Astrocyte (in vitro differentiated cells and primary cell): ENCODE results near the gene RCN2. TPM values are rescaled to one million over a fixed set of nuclear protein-coding genes. Genes with fewer than 3 reads are reported as not detected.

Experiments
- DNase-seq: peaks from one replicate; pipeline ENCODE4 v3.0.0-alpha.2; 2010; ENCODE audit warnings: low read depth
- FAIRE-seq: peaks from 2 replicates; lab custom pipeline; 2011; peaks lifted over from hg19 to GRCh38; lab: Jason Lieb, UNC
- H2AFZ ChIP-seq: 2 replicates; pipeline ENCODE4 v1.6.0; 2012; ENCODE audit warnings: low read depth, low read length, inconsistent platforms
- H3K27ac ChIP-seq: 2 replicates; pipeline ENCODE4 v1.5.1; 2011; ENCODE audit warnings: low read depth, low read length, inconsistent platforms
- H3K27me3 ChIP-seq: 2 replicates; pipeline ENCODE4 v1.6.0; 2011; ENCODE audit warnings: low read length, inconsistent platforms; ENCODE audit not compliant: insufficient read depth
- H3K36me3 ChIP-seq: 2 replicates; pipeline ENCODE4 v1.5.1; 2011; ENCODE audit warnings: low read length, inconsistent platforms; ENCODE audit not compliant: insufficient read depth
- H3K4me1 ChIP-seq: 2 replicates; pipeline ENCODE4 v1.5.1; 2011; ENCODE audit warnings: low read length, inconsistent platforms; ENCODE audit not compliant: insufficient read depth
- H3K4me2 ChIP-seq: 2 replicates; pipeline ENCODE4 v1.6.0; 2012; ENCODE audit warnings: low read length, inconsistent platforms
- H3K4me3 ChIP-seq: 2 replicates; pipeline ENCODE4 v1.5.1; 2011; ENCODE audit warnings: low read depth, mild to moderate bottlenecking, low read length, inconsistent platforms; ENCODE audit not compliant: insufficient read depth
- H3K79me2 ChIP-seq: 2 replicates; pipeline ENCODE4 v1.6.0; 2012; ENCODE audit warnings: mild to moderate bottlenecking, low read length, inconsistent platforms; ENCODE audit not compliant: insufficient read depth
- H3K9ac ChIP-seq: 2 replicates; pipeline ENCODE4 v1.6.0; 2012; ENCODE audit warnings: mild to moderate bottlenecking, low read length, inconsistent platforms
- H3K9me3 ChIP-seq: 2 replicates; pipeline ENCODE4 v1.5.1; 2012; ENCODE audit warnings: low read depth, mild to moderate bottlenecking, low read length, inconsistent platforms; ENCODE audit not compliant: insufficient read depth
- H4K20me1 ChIP-seq: 2 replicates; pipeline ENCODE4 v1.6.0; 2012; ENCODE audit warnings: low read length, inconsistent platforms; ENCODE audit not compliant: insufficient read depth
- H3K27ac Mint-ChIP-seq: one replicate; pipeline ENCODE4 v1.8.0; 2021; ENCODE audit warnings: mild to moderate bottlenecking, mixed read lengths; ENCODE audit not compliant: unreplicated experiment
- H3K27me3 Mint-ChIP-seq: one replicate; pipeline ENCODE4 v1.8.0; 2021; ENCODE audit warnings: low read depth, mixed read lengths; ENCODE audit not compliant: unreplicated experiment
- H3K36me3 Mint-ChIP-seq: one replicate; pipeline ENCODE4 v1.8.0; 2021; ENCODE audit warnings: low read depth, mixed read lengths; ENCODE audit not compliant: unreplicated experiment
- H3K4me1 Mint-ChIP-seq: one replicate; pipeline ENCODE4 v1.8.0; 2021; ENCODE audit warnings: low read depth, mixed read lengths; ENCODE audit not compliant: unreplicated experiment
- H3K4me3 Mint-ChIP-seq: one replicate; pipeline ENCODE4 v1.8.0; 2021; ENCODE audit warnings: mild to moderate bottlenecking, moderate library complexity, mixed read lengths; ENCODE audit not compliant: unreplicated experiment
- H3K9me3 Mint-ChIP-seq: one replicate; pipeline ENCODE4 v1.8.0; 2021; ENCODE audit warnings: mild to moderate bottlenecking, mixed read lengths; ENCODE audit not compliant: unreplicated experiment
- EZH2 ChIP-seq: IDR thresholded peaks from 2 replicates; pipeline ENCODE4 v1.6.1; 2012; ENCODE audit warnings: mild to moderate bottlenecking, low read length, inconsistent platforms; ENCODE audit not compliant: insufficient read depth
- total RNA-seq: library from RNA; stranded (reverse); gene quantifications from 2 replicates; pipeline ENCODE4 v1.2.1, GENCODE V29; 2021
- TF ChIP-seq, protein P1 (sequence below): IDR thresholded peaks from 2 replicates; pipeline ENCODE4 v1.5.1; 2011; ENCODE audit warnings: low read depth, mild to moderate bottlenecking, inconsistent platforms, low read length, moderate library complexity; ENCODE audit not compliant: insufficient read depth

The RCN2 gene
- total RNA-seq, 1 donor from 2014 or later: 80.2 TPM

DNA sequence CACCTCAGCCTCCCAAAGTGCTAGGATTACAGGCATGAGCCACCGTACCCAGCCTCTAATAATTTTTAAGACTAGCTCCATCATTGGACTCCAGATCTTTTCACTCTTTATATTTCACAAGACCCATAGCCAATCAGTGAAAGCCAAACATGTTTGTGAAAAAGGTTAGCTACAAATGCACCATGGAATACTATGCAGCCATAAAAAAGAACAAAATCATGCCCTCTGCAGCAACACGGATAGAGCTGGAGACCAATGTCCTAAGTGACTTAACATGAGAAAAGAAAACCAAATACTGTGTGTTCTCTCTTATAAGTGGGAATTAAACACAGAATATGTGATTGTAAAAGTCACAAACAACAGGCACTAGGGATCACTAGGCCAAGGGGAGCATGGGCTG is 29.6 kb upstream of the RCN2 start:
- Histone ChIP-seq H3K9ac (no peak overlapping the region), H3K4me1 (peaks cover 15% of the 10 kb centered on the region), H3K27ac (no peak overlapping the region), H3K4me3 (no peak overlapping the region), H4K20me1 (no peaks in the 10 kb centered on the region), H3K27me3 (no peaks in the 10 kb centered on the region), H3K36me3 (no peaks in the 10 kb centered on the region), H3K9me3 (no peaks in the 10 kb centered on the region), H3K79me2 (peaks cover under 1% of the 10 kb centered on the region), H3K4me2 (no peak overlapping the region), H2AFZ (no peak overlapping the region)
- Mint-ChIP-seq H3K4me3 (no peak overlapping the region), H3K9me3 (no peaks in the 10 kb centered on the region), H3K36me3 (peaks cover 2% of the 10 kb centered on the region), H3K27ac (no peak overlapping the region), H3K4me1 (peaks cover 3% of the 10 kb centered on the region), H3K27me3 (no peaks in the 10 kb centered on the region)
- DNase-seq: no peak
- FAIRE-seq: no peak
- TF ChIP-seq, protein P1, sequence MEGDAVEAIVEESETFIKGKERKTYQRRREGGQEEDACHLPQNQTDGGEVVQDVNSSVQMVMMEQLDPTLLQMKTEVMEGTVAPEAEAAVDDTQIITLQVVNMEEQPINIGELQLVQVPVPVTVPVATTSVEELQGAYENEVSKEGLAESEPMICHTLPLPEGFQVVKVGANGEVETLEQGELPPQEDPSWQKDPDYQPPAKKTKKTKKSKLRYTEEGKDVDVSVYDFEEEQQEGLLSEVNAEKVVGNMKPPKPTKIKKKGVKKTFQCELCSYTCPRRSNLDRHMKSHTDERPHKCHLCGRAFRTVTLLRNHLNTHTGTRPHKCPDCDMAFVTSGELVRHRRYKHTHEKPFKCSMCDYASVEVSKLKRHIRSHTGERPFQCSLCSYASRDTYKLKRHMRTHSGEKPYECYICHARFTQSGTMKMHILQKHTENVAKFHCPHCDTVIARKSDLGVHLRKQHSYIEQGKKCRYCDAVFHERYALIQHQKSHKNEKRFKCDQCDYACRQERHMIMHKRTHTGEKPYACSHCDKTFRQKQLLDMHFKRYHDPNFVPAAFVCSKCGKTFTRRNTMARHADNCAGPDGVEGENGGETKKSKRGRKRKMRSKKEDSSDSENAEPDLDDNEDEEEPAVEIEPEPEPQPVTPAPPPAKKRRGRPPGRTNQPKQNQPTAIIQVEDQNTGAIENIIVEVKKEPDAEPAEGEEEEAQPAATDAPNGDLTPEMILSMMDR: no peak
- no peak for TF ChIP-seq EZH2

DNA sequence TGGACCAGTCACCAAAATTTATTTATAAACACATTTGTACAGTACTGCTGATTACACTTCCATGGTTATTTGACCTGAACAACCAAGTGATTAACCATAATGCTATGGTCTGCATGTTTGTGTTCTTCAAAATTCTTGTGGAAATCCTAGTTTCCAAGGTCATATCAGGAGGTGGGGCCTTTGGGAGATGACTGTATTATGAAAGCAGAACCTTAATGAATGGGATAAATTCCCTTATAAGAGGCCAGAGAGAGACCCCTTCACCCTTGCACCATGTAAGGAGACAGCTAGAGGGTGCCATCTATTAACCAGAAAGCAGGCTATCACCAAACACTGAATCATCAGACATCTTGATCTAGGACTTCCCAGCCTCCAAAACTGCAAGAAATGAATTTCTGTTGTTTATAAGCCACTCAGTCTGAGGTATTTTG is 28.3 kb upstream of the RCN2 start:
- Mint-ChIP-seq H3K27ac (no peak overlapping the region), H3K9me3 (no peaks in the 10 kb centered on the region), H3K4me3 (no peak overlapping the region), H3K4me1 (peaks cover 3% of the 10 kb centered on the region), H3K36me3 (peaks cover 2% of the 10 kb centered on the region), H3K27me3 (no peaks in the 10 kb centered on the region)
- Histone ChIP-seq H4K20me1 (no peaks in the 10 kb centered on the region), H3K27ac (no peak overlapping the region), H3K27me3 (no peaks in the 10 kb centered on the region), H3K4me1 (peaks cover 15% of the 10 kb centered on the region), H2AFZ (no peak overlapping the region), H3K9me3 (no peaks in the 10 kb centered on the region), H3K4me2 (no peak overlapping the region), H3K79me2 (no peaks in the 10 kb centered on the region), H3K9ac (no peak overlapping the region), H3K36me3 (no peaks in the 10 kb centered on the region), H3K4me3 (no peak overlapping the region)
- no peak for TF ChIP-seq EZH2
- TF ChIP-seq, protein P1: no peak
- DNase-seq (peak; percentile 53), FAIRE-seq (no peak)

DNA sequence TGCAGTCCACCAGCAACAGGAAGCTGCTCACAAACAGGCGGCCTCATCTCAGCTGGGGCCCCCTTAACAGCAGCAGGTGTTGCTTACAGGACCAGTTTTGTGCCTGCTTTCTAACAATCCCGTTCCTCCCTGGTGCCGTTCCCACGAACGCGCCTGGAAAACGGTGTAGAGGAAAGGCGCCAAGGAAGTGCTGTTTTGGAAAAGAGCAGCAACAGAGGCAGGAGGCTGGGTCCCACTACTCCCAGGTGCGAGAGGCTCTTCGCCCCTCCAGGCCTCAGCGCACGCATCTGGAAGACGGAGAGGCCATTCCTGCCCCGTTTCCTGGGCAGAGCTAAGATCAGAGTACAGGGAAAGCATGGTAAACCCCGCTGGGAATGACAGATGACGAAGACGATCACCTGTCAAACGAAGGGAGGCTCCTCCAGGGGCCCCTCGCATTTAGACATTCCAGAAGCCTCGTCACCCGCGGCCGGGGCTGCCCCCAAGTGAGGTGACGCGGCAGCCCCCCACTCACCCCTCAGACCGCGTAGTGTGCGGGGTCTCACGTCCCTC is 27.0 kb upstream of the RCN2 start:
- Histone ChIP-seq H3K27ac (peak overlapping the region; percentile 54), H3K4me2 (peak overlapping the region; percentile 85), H3K79me2 (no peaks in the 10 kb centered on the region), H2AFZ (peak overlapping the region; percentile 96), H3K4me3 (peak overlapping the region; percentile 81), H3K9me3 (no peaks in the 10 kb centered on the region), H3K4me1 (peaks cover 15% of the 10 kb centered on the region), H3K36me3 (no peaks in the 10 kb centered on the region), H3K9ac (peak overlapping the region; percentile 87), H4K20me1 (no peaks in the 10 kb centered on the region), H3K27me3 (no peaks in the 10 kb centered on the region)
- peak overlapping the region; percentile 89 for H3K4me3 Mint-ChIP-seq
- H3K9me3 Mint-ChIP-seq: no peaks in the 10 kb centered on the region
- DNase-seq (no peak), FAIRE-seq (no peak)
- H3K27ac Mint-ChIP-seq: peak overlapping the region; percentile 80
- H3K36me3 Mint-ChIP-seq: no peaks in the 10 kb centered on the region
- TF ChIP-seq EZH2: no peak
- TF ChIP-seq, protein P1: no peak
- H3K27me3 Mint-ChIP-seq: no peaks in the 10 kb centered on the region
- H3K4me1 Mint-ChIP-seq: peaks cover 3% of the 10 kb centered on the region
